Right kidney (tissue), 9 donors: ENCODE results near the gene KRT40.
"Not testable (repeated sequence)": the region's sequence is repeated elsewhere in the genome, so short reads cannot be mapped to it uniquely, and the experiment has no call there.

ENCODE experiments used
- DNase-seq: peaks from one replicate; pipeline ENCODE4 v3.0.0-alpha.2; 2016
- long read RNA-seq, 8 donors: transcript quantifications; one replicate each; lab custom pipeline, GENCODE V29; 2026

Gene KRT40
- long read RNA-seq, donor 1 = 0 reads
- long read RNA-seq, donor 2 = 0 reads
- long read RNA-seq, donor 3 = 0 reads
- long read RNA-seq, donor 4 = 0 reads
- long read RNA-seq, donor 5 = 0 reads
- long read RNA-seq, donor 6 = 0 reads
- long read RNA-seq, donor 7 = 0 reads
- long read RNA-seq, donor 8 = 0 reads

- DNase-seq = no peak
Measured at GRCh38 chr17:40984226-40984625, at the start of gene KRT40. KRT40 (minus strand) TSS chr17:40984326; CDS start chr17:40984273, 53 bp downstream.

- no peak for DNase-seq
Measured at GRCh38 chr17:41029633-41030245, 45.6 kb upstream of the KRT40 start, which contains the start of gene KRTAP1-4. KRTAP1-4 (minus strand) TSS chr17:41030195; CDS start chr17:41030078, 117 bp downstream.

- no peak for DNase-seq
Measured at GRCh38 chr17:41026715-41027471, 42.8 kb upstream of the KRT40 start, which contains the start of gene KRTAP1-5. KRTAP1-5 (minus strand) TSS chr17:41027208; CDS start chr17:41027155, 53 bp downstream.

- DNase-seq = no peak
Measured at GRCh38 chr17:41024697-41025096, 40.6 kb upstream of the KRT40 start.

DNA sequence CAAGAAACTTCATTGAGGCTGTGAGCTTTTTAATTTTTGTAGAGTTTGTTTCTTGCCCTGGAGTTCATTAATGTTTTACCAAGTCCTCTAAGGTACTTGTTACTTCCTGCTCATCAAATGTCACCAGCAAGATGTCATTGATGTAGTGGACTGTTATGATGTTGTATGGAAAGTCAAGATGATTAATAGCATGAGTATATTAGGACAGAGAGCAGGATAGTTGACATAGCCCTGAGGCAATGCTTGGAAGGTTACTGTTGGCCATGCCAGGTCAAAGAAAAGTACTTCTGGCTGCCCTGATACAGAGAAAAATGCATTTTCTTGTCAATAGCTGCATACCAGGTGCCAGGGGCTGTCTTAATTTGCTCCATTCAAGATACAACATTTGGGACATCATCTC lies 36.2 kb upstream of the KRT40 start:
- no peak for DNase-seq

DNA sequence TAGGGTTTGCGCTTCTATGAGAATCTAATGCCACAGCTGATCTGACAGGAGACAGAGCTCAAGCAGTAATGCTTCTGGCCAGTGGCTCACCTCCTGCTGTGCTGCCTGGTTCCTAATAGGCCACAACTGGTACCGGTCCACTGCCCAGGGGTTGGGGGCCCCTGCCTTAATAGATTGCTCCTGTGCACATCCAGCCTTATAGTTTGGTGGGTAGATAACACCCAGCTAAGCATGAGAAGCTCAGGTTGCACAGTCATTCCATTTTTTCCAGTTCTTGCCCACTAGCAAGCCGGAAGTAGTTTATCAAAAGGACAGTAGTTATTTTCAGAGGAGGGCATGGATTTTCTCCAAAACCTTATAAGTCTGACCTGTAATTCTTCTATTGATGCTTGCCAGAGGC lies 35.3 kb upstream of the KRT40 start:
- no peak for DNase-seq

DNA sequence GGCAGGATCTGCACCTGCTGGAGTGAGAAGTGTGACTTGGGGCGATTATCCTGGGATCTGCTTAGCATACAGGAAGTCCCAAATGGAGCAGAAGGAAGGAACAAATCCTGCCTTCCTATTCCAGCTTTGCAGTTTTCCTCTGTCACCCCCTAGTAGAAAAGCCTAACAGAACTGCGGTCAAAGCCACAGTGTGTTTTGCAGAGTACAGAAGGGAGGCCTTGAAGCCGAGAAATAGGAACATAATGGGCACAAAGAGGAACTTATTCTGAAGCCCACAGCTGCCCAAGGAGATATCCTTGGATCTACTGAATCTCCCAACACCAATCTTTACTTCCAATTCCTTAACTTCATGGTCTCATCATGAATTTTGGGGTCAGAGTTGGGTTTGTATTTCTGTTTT lies 34.4 kb upstream of the KRT40 start:
- no peak for DNase-seq

DNA sequence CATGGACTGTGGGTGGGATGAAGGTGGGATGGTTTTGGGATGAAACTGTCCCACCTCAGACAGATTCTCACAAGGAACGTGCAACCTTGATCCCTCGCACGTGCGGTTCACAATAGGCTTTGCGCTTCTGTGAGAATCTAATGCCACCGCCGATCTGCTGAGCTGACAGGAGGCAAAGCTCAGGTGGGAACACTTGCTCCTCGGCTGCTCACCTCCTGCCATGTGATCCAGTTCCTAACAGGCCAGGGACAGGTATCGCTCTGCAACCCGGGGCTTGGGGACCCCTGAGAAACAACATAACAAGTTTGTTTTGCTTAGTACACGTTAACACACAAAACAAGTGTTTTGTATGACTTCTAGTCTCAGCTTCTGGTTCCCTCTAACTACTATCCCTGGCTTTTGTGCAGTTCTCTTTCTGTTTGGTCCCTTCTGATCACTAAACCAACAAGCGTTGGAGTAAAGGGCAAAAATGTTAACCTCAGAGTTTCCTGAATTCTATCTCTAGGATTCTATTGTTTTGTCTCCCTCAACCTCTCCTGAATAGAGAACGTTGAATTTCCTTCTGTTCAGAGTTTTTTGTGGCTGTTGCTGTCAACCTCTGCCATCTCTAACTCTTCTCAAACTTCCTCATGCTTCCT lies 32.6 kb upstream of the KRT40 start:
- no peak for DNase-seq

GRCh38 chr17:41015454-41015853 lies 31.3 kb upstream of the KRT40 start:
- no peak for DNase-seq

GRCh38 chr17:41013606-41014005 lies 29.5 kb upstream of the KRT40 start:
- DNase-seq = no peak

DNA sequence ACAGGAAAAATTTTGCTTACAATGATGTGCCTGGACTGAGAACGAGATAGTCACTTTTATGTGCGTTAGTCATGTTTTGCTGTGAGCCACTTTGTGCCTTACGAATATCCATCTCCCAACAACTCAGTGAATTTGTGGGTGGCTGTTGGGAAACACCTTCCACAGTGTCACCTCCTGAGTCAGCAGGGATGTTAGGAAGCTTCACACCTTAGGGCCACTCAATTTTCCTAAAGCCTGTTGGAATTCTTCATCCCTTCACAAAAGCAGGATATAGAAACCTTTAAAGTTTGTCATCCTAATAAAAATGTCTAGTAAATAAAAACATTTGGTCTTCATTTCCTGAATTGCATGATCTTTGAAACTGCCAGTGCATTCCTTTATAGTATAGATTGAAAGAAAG lies 29.1 kb upstream of the KRT40 start:
- no peak for DNase-seq

- DNase-seq = no peak
Measured at GRCh38 chr17:41012326-41013120, 28.4 kb upstream of the KRT40 start.

GRCh38 chr17:41010441-41010840 lies 26.3 kb upstream of the KRT40 start:
- DNase-seq = no peak

GRCh38 chr17:41009936-41010335 lies 25.8 kb upstream of the KRT40 start:
- DNase-seq = no peak

GRCh38 chr17:41009301-41009760 lies 25.2 kb upstream of the KRT40 start:
- no peak for DNase-seq

- DNase-seq = no peak
Measured at GRCh38 chr17:41008811-41009210, 24.7 kb upstream of the KRT40 start, which contains the start of gene KRTAP3-1. KRTAP3-1 (minus strand) TSS chr17:41009128; CDS start chr17:41009074, 54 bp downstream.

- DNase-seq = no peak
Measured at GRCh38 chr17:41004397-41004796, 20.3 kb upstream of the KRT40 start.

- no peak for DNase-seq
Measured at GRCh38 chr17:41003926-41004325, 19.8 kb upstream of the KRT40 start.

DNA sequence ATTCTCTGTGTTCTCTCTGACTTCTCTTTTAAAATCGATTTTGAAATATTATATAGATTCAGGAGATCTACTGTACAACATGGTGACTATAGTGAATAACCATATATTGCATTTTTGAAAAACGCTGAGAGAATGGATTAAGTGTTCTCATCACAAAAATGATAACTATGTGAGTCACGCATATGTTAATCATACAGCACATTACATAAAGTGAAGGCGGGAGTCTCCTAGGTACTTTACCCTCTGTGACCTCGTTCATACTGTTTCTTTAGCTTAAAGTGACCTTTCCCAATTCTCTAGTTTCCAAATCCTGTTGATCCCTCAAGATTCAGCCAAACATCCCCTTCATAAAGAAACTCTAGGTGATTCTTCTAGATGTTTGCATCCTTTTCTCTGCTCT lies 18.7 kb upstream of the KRT40 start:
- DNase-seq = no peak

DNA sequence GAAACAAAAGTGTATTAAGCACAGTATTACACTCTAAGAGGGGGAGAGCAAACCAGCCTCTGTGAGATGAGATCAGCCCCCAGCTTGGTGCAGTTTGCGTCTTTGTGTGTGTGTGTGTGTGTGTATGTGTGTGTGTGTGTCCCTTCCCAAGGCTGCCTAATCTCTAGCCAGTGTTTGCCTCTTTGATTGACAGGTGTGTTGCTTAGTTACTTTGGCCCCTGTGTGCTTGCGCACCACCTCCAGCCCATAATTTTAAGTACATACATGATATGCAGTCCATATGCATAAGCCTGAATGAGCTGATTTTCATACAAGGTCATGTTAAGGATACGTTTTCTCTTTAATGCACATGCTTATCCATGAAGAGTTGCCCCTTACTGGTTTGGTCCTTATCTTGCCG lies 17.7 kb upstream of the KRT40 start:
- no peak for DNase-seq

DNA sequence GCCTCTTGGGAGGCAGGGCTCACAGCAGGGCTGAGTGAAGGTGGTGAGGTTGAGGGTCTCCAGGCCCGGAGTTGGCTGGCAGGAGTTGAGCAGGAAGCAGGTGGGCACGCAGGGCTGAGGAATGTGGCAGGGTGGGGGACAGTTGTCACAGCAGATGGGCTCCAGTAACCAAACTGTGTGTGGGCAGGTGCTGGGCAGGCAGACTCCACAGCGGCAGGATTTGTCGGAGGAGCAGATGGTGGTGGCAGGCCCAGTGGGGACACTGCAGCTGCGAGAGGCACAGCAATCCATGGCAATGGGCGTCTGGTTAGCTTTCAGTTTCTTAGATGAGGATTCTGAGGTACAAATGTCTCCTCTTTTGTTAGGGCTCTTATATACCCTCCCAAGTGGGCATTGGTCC lies 15.4 kb upstream of the KRT40 start, which contains the start of gene KRTAP3-2:
Gene KRTAP3-2, minus strand, starts transcription at position 344 of the 400 bp plus-strand sequence. Its CDS starts 53 bp downstream, at position 291.
- DNase-seq = not testable (repeated sequence)

DNA sequence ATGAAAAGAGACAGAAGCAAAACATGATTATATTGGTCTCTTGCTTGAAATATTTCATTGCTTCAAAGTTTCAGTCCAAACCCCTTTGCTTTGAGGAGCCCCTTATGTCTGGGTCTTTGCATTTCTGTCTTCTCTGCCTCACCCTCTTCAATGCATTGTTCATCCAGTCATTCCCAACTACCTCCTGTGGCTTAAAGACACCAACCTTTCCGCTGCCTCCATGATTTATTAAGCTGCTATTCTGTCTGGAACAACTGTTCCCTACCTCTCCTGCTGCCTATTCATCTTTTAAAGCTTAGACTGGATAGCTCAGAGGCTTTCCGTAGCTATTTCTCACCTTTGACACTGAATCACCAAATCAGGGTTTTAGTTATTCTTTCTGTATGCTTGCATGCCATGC lies 13.2 kb upstream of the KRT40 start:
- no peak for DNase-seq
